Naive thymus-derived CD4-positive, alpha-beta T cell (primary cell): ENCODE results near the gene ATP10B. TPM values are rescaled to one million over a fixed set of nuclear protein-coding genes. Genes with fewer than 3 reads are reported as not detected.

Experiments
- ATAC-seq: fragments of 150-1000 bp; cut with Tn5 transposase; 2 replicates; pipeline ENCODE4 v1.10.0; 2021; ENCODE audit warnings: mild to moderate bottlenecking, moderate library complexity
- CTCF ChIA-PET: fragments of 350-600 bp; sonication (Branson Sonifier 250); formaldehyde crosslinking; loops from one replicate; lab custom pipeline; 2021; ENCODE audit warnings: antibody characterized with exemption; lab: Charles Lee
- POLR2A ChIA-PET: fragments of 350-600 bp; sonication (Branson Sonifier 250); formaldehyde crosslinking; loops from one replicate; lab custom pipeline; 2021; ENCODE audit warnings: antibody characterized with exemption, inconsistent platforms; lab: Charles Lee
- DNase-seq, 9 donors: peaks; one replicate each; pipeline versions ENCODE4 v3.0.0 to v3.0.0-alpha.2; 2020 to 2022; ENCODE audit warnings: mixed read lengths in 1 of 9
- H3K27ac ChIP-seq: one replicate; pipeline ENCODE4 v1.7.0; 2013; ENCODE audit warnings: mild to moderate bottlenecking, low read depth, low read length, moderate library complexity
- H3K27me3 ChIP-seq, 2 donors: one replicate each; pipeline ENCODE4 v1.7.0; 2013; ENCODE audit warnings: low read length in 2 of 2, mild to moderate bottlenecking in 2 of 2, moderate library complexity in 2 of 2; ENCODE audit not compliant: control insufficient read depth in 2 of 2, insufficient read depth in 2 of 2
- H3K36me3 ChIP-seq, 3 experiments: 1 replicate in 2 of 3; 2 replicates in 1 of 3; pipeline ENCODE4 v1.7.0; 2013; ENCODE audit warnings: low read length in 3 of 3, mild to moderate bottlenecking in 3 of 3, moderate library complexity in 1 of 3; ENCODE audit not compliant: insufficient read depth in 3 of 3, control insufficient read depth in 2 of 3
- H3K4me1 ChIP-seq, 2 donors: one replicate each; pipeline ENCODE4 v1.7.0; 2013; ENCODE audit warnings: low read length in 2 of 2, mild to moderate bottlenecking in 2 of 2, moderate library complexity in 1 of 2; ENCODE audit not compliant: control insufficient read depth in 2 of 2, insufficient read depth in 2 of 2
- H3K4me3 ChIP-seq: 2 replicates; pipeline ENCODE4 v1.7.0; 2013; ENCODE audit warnings: mild to moderate bottlenecking, low read length
- H3K9me3 ChIP-seq, 3 experiments: 1 replicate in 2 of 3; 2 replicates in 1 of 3; pipeline ENCODE4 v1.7.0; 2013; ENCODE audit warnings: low read length in 3 of 3; ENCODE audit not compliant: control insufficient read depth in 2 of 3
- H3K27ac Mint-ChIP-seq, 9 donors: one replicate each; pipeline ENCODE4 v1.8.0; 2020 to 2022; ENCODE audit warnings: mixed read lengths in 9 of 9, mild to moderate bottlenecking in 8 of 9, moderate library complexity in 5 of 9, inconsistent platforms in 2 of 9
- H3K27me3 Mint-ChIP-seq, 5 donors: one replicate each; pipeline ENCODE4 v1.8.0; 2021 to 2022; ENCODE audit warnings: mixed read lengths in 5 of 5, mild to moderate bottlenecking in 1 of 5
- H3K36me3 Mint-ChIP-seq, 5 donors: one replicate each; pipeline ENCODE4 v1.8.0; 2020 to 2022; ENCODE audit warnings: mixed read lengths in 5 of 5, mild to moderate bottlenecking in 3 of 5, inconsistent platforms in 1 of 5
- H3K4me1 Mint-ChIP-seq, 7 donors: one replicate each; pipeline ENCODE4 v1.8.0; 2020 to 2022; ENCODE audit warnings: mixed read lengths in 7 of 7, mild to moderate bottlenecking in 3 of 7, inconsistent platforms in 1 of 7
- H3K4me3 Mint-ChIP-seq, 10 donors: one replicate each; pipeline ENCODE4 v1.8.0; 2020 to 2022; ENCODE audit warnings: mild to moderate bottlenecking in 10 of 10, mixed read lengths in 10 of 10, moderate library complexity in 6 of 10, inconsistent platforms in 2 of 10
- H3K9me3 Mint-ChIP-seq, 11 donors: one replicate each; pipeline ENCODE4 v1.8.0; 2020 to 2022; ENCODE audit warnings: mixed read lengths in 11 of 11, mild to moderate bottlenecking in 4 of 11, inconsistent platforms in 1 of 11, moderate library complexity in 1 of 11
- intact Hi-C, 2 donors: fragments of 100-400 bp; cut with micrococcal nuclease; formaldehyde crosslinking; loops; one replicate each; pipeline ENCODE4 v1.15.1; 2023
- polyA plus RNA-seq, 2 donors: library from polyadenylated mRNA; unstranded; fragments of 300-500 nt; fragmentation: Illumina TruSeq; gene quantifications; one replicate each; pipeline ENCODE4 v1.2.3, GENCODE V29; 2021
- total RNA-seq, 6 experiments: library from RNA in 5 of 6; stranded (reverse) in 5 of 6; gene quantifications; 1 replicate in 5 of 6; 2 replicates in 1 of 6; pipeline ENCODE4 v1.2.3 and lab custom pipeline; 2021 to 2026

Gene ATP10B
- total and polyA plus RNA-seq, 7 experiments from 2014 or later: not detected

GRCh38 chr5:160555971-160556631, 295.9 kb downstream of the ATP10B start:
- H3K27me3 Mint-ChIP-seq: peaks cover 0 to 6% (median 4%) of the 10 kb centered on the region in 5 donors
- DNase-seq: no peak
- Histone ChIP-seq H3K36me3 (no peaks in the 10 kb centered on the region), H3K27me3 (no peaks in the 10 kb centered on the region), H3K27ac (no peak overlapping the region), H3K9me3 (no peaks in the 10 kb centered on the region), H3K4me3 (no peak overlapping the region), H3K4me1 (no peaks in the 10 kb centered on the region)
- no peak for ATAC-seq
- no peak overlapping the region for H3K27ac Mint-ChIP-seq
- ChIA-PET POLR2A (no interaction called here), CTCF (no interaction called here)
- no peaks in the 10 kb centered on the region for H3K4me1 Mint-ChIP-seq
- no peaks in the 10 kb centered on the region for H3K36me3 Mint-ChIP-seq
- H3K4me3 Mint-ChIP-seq: no peak overlapping the region
- intact Hi-C loops: no loop called here
- H3K9me3 Mint-ChIP-seq: no peaks in the 10 kb centered on the region

DNA sequence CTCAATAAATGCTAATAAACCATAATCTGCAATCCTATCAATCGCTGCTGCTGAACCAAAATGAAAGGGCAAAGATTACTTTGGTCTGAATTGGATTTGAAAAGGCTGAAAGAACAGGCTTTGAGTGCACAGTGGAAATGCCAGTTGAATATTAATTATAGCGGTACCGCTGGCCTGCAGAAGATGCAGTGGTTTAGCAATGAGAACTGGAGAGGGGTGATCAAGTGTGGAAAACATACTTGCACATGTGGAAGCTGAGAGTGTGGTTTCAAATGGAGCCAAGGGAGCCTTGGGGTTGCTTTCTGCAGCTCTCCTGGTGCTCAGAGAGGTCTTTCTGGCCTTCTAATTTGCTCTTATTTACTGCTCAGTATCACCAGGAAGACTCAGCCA, 296.4 kb downstream of the ATP10B start:
- Mint-ChIP-seq H3K36me3 (no peaks in the 10 kb centered on the region), H3K27me3 (peaks cover 0 to 9% (median 4%) of the 10 kb centered on the region in 5 donors), H3K27ac (no peak overlapping the region), H3K9me3 (no peaks in the 10 kb centered on the region), H3K4me3 (no peak overlapping the region), H3K4me1 (no peaks in the 10 kb centered on the region)
- DNase-seq (no peak), ATAC-seq (no peak)
- no peak overlapping the region for H3K27ac ChIP-seq
- intact Hi-C loops: no loop called here
- no peaks in the 10 kb centered on the region for H3K4me1 ChIP-seq
- H3K4me3 ChIP-seq: no peak overlapping the region
- H3K9me3 ChIP-seq: no peaks in the 10 kb centered on the region
- no peaks in the 10 kb centered on the region for H3K27me3 ChIP-seq
- CTCF ChIA-PET: no interaction called here
- no peaks in the 10 kb centered on the region for H3K36me3 ChIP-seq
- POLR2A ChIA-PET: no interaction called here

GRCh38 chr5:160550075-160550474, 301.9 kb downstream of the ATP10B start:
- ATAC-seq (no peak), DNase-seq (no peak)
- POLR2A ChIA-PET: no interaction called here
- no peak overlapping the region for H3K27ac ChIP-seq
- no peaks in the 10 kb centered on the region for H3K27me3 ChIP-seq
- no peak overlapping the region for H3K4me3 ChIP-seq
- no peaks in the 10 kb centered on the region for H3K9me3 ChIP-seq
- Mint-ChIP-seq H3K36me3 (peaks cover 0 to 6% (median 0%) of the 10 kb centered on the region in 5 donors), H3K9me3 (peaks cover 0 to 14% (median 3%) of the 10 kb centered on the region in 11 donors), H3K4me3 (no peak overlapping the region), H3K27me3 (peaks cover 0 to 31% (median 11%) of the 10 kb centered on the region in 5 donors), H3K4me1 (no peaks in the 10 kb centered on the region), H3K27ac (no peak overlapping the region)
- no peaks in the 10 kb centered on the region for H3K36me3 ChIP-seq
- intact Hi-C loops: no loop called here
- CTCF ChIA-PET: no interaction called here
- no peaks in the 10 kb centered on the region for H3K4me1 ChIP-seq

GRCh38 chr5:160548949-160549645, 302.9 kb downstream of the ATP10B start:
- CTCF ChIA-PET: no interaction called here
- H3K9me3 ChIP-seq: no peaks in the 10 kb centered on the region
- no peak for DNase-seq
- no peaks in the 10 kb centered on the region for H3K4me1 ChIP-seq
- no peaks in the 10 kb centered on the region for H3K36me3 ChIP-seq
- Mint-ChIP-seq H3K9me3 (peaks cover 0 to 14% (median 3%) of the 10 kb centered on the region in 11 donors), H3K4me1 (no peaks in the 10 kb centered on the region), H3K36me3 (peaks cover 0 to 6% (median 0%) of the 10 kb centered on the region in 5 donors), H3K4me3 (no peak overlapping the region), H3K27me3 (peaks cover 0 to 34% (median 11%) of the 10 kb centered on the region in 5 donors), H3K27ac (no peak overlapping the region)
- no peak overlapping the region for H3K4me3 ChIP-seq
- no peaks in the 10 kb centered on the region for H3K27me3 ChIP-seq
- intact Hi-C loops: no loop called here
- ATAC-seq: no peak
- H3K27ac ChIP-seq: no peak overlapping the region
- POLR2A ChIA-PET: no interaction called here

DNA sequence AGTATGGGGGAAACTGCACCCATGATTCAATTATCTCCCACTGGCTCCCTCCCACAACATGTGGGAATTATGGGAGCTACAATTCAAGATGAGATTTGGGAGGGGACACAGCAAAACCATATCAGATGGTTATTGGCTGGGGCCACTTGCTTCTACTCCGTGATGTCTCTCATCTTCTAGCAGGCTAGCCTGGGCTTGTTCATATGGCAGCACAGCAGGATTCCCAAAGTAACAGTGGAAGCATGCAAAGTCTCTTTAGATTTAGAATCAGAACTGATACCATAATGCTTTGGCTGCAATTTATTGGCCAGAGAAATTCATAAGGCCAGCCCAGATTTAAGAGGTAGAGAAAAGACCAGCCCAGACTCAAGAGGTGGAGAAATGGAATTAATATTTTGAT, 304.1 kb downstream of the ATP10B start:
- ChIA-PET CTCF (no interaction called here), POLR2A (no interaction called here)
- Mint-ChIP-seq H3K27me3 (peaks cover 2 to 43% (median 11%) of the 10 kb centered on the region in 5 donors), H3K4me3 (no peak overlapping the region), H3K9me3 (peaks cover 0 to 14% (median 3%) of the 10 kb centered on the region in 11 donors), H3K4me1 (no peaks in the 10 kb centered on the region), H3K27ac (no peak overlapping the region), H3K36me3 (peaks cover 0 to 6% (median 0%) of the 10 kb centered on the region in 5 donors)
- H3K9me3 ChIP-seq: no peaks in the 10 kb centered on the region
- ATAC-seq: no peak
- no peaks in the 10 kb centered on the region for H3K36me3 ChIP-seq
- intact Hi-C loops: no loop called here
- H3K27ac ChIP-seq: no peak overlapping the region
- no peak overlapping the region for H3K4me3 ChIP-seq
- no peak for DNase-seq
- no peaks in the 10 kb centered on the region for H3K4me1 ChIP-seq
- no peaks in the 10 kb centered on the region for H3K27me3 ChIP-seq

DNA sequence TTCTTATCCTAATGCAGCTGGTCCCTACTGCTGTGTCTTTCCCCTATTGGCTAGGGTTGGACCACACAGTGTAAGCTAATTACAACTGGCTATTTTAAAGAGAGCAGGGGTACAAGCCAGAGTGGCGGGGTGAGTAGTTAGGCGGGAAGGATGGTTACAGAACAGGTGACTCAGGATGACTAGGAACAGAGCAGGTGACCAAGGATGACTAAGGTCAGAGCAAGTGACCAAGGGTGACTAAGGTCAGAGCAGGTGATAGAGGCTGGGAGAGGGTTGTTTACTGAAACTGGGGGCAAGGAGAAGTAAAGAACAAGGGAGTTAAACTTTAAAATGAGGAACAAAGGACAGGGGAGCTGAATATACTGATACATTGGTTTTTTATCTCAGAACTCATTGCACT, 304.9 kb downstream of the ATP10B start:
- H3K4me3 Mint-ChIP-seq: no peak overlapping the region
- Histone ChIP-seq H3K27ac (no peak overlapping the region), H3K9me3 (no peaks in the 10 kb centered on the region), H3K4me1 (no peaks in the 10 kb centered on the region), H3K4me3 (no peak overlapping the region), H3K27me3 (no peaks in the 10 kb centered on the region), H3K36me3 (no peaks in the 10 kb centered on the region)
- H3K4me1 Mint-ChIP-seq: no peaks in the 10 kb centered on the region
- ChIA-PET POLR2A (no interaction called here), CTCF (no interaction called here)
- peaks cover 3 to 42% (median 11%) of the 10 kb centered on the region in 5 donors for H3K27me3 Mint-ChIP-seq
- intact Hi-C loops: no loop called here
- peaks cover 0 to 14% (median 3%) of the 10 kb centered on the region in 11 donors for H3K9me3 Mint-ChIP-seq
- DNase-seq: no peak
- H3K36me3 Mint-ChIP-seq: peaks cover 0 to 6% (median 0%) of the 10 kb centered on the region in 5 donors
- ATAC-seq: no peak
- H3K27ac Mint-ChIP-seq: no peak overlapping the region

DNA sequence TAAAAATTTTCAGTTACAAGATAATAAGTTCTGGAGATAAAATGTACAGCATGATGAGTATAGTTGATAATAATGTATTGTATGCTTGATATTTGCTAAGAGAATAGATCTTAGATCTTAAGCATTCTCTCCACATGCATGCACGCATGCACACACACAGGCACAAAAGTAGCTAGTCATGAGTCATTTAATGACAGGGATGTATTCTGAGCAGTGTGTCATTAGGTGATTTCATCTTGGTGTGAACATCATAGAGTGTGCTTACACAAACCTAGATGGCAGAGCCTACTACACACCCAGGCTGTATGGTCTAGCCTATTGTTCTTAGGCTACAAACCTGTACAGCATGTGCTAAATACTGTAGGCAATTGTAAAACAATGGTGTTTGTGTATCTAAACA, 306.2 kb downstream of the ATP10B start:
- H3K4me3 ChIP-seq: no peak overlapping the region
- H3K9me3 ChIP-seq: no peaks in the 10 kb centered on the region
- H3K36me3 ChIP-seq: no peaks in the 10 kb centered on the region
- Mint-ChIP-seq H3K4me1 (no peaks in the 10 kb centered on the region), H3K27me3 (peaks cover 0 to 37% (median 11%) of the 10 kb centered on the region in 5 donors), H3K27ac (no peak overlapping the region), H3K9me3 (peaks cover 0 to 14% (median 3%) of the 10 kb centered on the region in 11 donors), H3K36me3 (peaks cover 0 to 6% (median 0%) of the 10 kb centered on the region in 5 donors), H3K4me3 (no peak overlapping the region)
- intact Hi-C loops: no loop called here
- ChIA-PET POLR2A (no interaction called here), CTCF (no interaction called here)
- no peaks in the 10 kb centered on the region for H3K27me3 ChIP-seq
- H3K4me1 ChIP-seq: no peaks in the 10 kb centered on the region
- ATAC-seq (no peak), DNase-seq (no peak)
- no peak overlapping the region for H3K27ac ChIP-seq
